Non-pigmented ciliary epithelial cell (primary cell): ENCODE results near the gene DHX58.

Experiments used
- DNase-seq: peaks from one replicate; pipeline ENCODE4 v3.0.0-alpha.2; 2010; ENCODE audit warnings: low read depth

Gene DHX58

DNA sequence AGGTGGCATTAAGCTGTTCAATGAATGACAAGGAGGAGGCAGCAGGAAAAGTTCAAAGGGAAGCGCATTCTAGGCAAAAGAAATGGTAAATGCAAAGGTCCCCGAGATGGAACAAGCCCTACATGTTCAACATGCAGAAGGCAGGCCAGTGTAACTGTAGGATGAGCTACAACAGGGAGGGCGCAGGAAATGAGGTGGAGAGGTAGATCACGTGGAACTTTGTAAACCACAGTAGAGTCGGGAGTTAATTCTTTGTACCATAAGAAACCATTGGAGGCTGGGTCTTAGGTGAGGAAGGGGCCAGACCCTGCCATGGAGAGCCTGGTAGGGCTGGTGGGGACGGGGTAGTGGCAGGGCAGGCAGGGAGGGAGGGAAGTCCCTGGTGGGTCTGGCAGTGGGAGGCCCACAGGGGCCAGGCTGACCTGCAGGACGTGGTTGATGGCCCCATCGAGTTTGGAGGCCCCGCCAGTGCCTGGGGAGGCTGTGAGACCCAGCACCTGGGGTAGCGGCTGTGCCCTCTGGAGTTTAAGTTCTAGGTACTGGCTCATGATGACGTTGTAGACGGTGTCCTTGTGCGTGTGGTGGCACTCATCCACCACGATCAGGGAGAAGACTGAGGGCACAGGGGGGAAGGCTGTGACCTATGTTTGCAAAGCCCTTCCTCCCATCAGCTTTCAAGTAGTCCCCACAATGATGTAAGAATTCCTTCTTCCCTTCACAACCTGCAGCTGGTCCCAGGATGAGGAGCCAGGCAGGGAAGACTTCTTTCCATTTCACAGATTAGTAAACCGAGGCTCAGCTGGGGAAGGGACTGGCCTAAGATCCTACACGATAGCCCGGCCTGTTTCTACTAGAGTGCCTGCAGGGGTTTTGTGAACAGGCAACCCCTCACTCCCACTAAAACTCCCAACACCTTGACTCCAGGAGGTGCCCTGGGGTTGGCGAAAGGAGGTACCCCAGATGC, 1.9 kb downstream of the DHX58 start:
- DNase-seq = no peak

DNA sequence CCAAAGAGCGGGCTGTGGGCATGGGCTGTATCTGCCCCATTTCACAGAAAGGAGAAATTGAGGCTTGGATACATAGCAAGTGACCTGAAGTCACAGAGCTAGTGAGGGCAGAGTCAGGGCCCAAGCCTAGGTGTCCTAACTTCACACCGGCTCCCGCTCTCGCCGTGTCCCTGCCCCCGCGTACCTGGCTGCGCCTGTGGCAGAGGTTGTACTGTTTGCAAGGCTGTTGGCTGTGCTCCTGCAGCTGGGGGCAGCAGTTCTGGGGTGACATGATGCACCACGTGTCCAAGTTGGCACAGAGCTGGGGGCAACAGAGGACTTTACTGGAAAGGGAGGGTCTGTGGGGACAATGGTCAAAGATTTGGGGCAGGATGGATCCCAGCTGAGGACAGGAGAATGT, 3.4 kb downstream of the DHX58 start:
- DNase-seq = no peak

DNA sequence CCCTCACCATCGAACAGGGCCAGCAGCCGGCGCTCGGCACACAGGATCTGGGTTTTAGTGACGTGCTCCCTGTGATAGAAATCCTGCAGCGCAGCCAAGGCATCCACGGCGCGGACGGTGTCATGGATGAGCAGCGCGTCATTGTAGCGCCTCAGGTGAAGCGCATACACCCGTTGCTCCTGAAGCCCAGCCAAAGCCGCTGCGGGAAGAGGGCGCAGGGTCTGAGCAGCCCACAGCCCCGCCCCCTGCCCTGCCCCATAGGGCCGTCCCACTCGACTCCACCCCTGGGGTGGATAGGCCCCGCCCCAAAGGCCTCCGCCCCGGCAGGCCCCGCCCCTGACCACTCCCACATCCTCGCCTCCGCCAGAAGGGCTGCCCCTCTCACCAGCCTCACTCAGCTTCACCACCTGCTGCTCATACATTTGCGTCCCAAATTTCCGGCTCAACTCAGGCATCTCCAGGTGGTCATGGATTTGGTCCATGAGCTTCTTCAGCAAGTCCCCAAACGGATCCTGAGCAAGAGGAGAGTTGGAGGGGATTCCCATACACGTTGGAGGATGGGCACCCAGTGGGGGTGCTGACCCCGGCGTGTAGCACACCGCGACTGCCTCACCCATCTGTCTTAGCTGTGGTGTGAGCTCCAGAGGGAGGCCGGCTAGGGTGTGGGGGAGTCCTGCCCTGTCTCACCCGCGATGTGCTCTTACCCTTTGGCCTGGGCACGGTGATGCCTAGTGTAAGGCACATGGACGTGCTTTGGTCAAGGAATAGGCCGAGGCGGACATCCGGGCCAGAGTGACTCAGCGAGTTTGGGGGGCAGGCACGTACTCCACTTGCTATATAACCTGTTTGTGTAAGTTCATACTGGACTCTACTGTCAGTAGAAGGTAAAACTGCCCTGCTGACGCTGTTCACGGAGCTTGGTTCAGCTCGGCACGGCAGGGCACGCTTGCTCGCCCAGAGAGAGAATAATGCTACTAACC, 4.6 kb downstream of the DHX58 start:
- no peak for DNase-seq

DNA sequence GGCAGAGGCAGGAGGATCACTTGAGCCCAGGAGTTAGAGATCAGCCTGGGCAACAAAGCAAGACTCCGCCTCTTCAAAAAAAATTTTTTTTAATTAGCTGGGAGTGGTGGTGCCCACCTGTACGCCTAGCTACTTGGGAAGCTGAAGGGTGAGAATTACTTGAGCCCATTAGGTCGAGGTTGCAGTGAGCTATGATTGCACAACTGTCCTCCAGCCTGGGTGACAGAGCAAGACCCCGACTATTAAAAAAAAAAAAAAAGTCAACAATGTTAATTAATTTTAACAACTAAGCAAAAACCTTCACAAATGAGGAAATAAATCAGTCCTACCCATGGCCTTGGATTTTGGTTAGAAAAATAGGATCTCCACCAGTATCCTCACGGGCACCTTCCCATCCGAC, 5.4 kb downstream of the DHX58 start:
- no peak for DNase-seq

DNA sequence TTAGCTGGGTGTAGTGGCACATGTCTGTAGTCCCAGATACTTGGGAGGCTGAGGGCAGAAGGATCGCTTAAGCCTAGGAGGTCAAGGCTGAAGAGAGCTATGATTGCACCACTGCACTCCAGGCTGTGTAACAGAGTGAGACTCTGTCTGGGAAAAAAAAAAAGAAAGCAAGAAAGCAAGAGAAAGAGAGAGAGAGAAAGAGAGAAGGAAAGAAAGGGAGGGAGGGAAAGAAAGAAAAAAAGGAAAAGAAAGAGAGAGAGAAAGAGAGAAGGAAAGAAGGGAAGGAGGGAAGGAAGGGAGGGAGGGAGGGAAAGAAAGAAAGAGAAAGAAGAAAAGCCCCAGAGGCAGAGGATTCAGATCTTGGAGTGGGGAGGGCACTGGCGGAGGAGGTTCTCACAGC, 6.5 kb downstream of the DHX58 start:
- DNase-seq = no peak

DNA sequence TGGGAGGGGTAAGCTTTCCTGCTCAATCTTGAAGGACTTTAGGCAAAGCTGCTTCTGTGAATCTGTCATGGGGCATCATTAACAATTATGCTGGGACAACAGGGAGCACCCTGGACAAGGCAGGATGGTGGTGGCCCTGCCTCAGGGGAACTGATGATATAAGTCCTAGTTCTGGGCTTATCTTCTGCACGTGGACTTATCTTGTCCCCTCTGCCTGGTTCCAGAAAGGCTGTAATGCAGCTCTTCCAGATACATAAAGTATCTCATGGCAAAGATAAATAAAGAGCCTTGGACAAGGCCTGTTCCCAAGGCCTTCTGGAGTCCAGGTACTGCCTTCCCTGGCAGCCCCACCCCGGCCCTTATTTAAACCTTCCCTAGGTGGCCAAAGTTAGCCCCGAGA, 8.2 kb downstream of the DHX58 start:
- no peak for DNase-seq

DNA sequence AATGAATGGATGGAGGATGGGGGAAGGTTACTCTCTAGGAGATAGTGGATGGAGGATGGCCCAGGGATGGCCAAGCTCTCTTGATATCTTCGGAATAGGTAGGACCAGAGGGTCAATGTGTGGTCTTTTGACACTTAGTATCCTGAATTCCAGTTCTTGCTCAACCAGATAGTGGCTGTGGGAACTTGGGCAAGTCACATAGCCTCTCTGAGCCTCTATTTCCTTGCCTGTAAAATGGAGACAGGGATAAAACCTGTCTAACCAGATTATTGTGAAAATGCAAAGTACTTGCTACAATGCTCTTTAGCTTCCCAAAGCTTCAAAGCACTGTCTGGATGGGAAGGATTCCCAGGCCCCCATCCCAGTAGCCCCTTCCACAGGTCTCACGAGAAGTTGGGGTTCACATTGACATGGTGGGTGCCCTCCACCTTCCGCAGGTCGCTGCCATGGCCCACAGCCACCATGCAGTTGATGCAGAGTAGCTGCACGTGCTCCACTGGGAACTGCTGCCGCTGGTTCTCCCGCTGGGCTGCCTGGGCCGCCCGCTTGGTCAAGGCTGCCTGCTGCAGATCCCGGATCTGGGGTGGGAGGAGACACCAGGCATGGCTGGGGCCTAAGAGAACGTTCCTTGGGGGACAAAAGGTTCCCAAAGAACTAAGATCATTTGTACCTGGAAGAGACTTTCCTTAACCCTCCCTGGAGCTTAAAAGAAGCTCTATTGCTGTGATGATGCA, 9.1 kb downstream of the DHX58 start:
- no peak for DNase-seq

DNA sequence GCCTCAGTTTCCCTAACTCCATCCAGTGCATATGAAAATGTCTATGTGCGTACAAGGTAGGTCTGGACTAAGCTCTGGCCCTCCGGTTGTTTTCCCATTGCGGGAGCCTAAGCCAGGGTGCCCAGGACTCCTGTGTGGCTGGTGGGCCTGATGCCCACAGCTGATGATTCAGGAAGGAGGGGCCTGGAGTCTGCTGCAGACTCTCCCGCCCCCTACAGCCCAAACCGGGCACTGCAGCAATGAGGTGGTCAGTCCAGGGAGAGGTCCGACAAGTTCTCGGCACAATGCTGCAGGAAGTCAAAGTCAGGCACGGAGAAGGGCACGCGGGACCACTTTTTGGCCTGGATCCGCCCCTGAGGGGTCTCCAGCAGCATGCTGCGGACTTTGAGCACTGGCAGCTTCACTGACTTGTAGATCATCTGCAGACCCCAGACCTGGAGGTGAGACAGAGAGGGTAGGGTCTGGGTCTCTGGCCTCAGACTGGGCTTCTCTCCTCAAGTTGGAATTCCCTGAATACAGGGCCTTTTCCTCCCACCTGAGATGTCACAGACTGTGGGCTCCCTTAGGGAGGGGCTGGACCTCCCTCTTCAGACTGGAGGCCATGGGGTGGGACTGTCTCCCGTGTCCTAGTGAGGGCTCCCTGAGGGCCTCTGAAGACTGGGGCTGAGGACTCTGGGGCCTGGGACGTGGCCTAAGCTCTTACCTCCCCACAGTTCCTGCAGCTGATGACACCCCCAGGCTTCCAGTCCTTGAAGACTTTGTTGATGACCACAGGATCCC, 10.8 kb downstream of the DHX58 start:
- peak; percentile 22 for DNase-seq

DNA sequence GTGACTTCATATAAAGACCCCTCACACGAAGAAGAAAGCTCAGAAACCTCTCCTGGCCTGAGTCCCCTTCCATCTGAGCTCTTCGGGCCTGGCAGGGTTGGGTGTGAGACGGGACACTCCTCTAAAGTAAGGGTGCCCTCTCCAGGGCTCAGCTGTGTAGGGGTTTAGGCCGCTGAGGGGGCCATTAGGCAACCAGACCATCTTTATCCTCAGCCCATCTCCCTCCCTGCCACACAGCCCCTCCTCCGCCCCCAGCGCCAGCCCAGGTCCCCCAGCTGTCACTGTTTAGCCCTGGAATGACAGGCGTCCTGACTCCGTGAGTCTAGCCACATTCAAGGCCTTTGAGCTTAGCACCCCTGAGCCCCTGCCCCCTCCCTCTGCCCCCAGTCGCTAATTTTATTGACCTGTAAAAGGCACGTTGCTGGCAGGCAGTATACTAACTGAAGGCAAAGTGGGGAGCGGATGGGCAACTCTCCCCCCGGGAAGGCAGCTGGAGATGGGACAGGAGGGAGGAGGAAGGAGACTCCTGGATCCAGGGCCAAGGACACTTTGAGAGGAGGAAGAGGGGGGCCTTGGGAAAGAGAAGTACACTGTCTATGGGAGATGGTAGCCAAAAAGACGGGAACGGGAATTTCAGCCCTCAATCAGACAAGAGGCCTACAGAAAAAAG, 13.6 kb downstream of the DHX58 start:
- DNase-seq = no peak

DNA sequence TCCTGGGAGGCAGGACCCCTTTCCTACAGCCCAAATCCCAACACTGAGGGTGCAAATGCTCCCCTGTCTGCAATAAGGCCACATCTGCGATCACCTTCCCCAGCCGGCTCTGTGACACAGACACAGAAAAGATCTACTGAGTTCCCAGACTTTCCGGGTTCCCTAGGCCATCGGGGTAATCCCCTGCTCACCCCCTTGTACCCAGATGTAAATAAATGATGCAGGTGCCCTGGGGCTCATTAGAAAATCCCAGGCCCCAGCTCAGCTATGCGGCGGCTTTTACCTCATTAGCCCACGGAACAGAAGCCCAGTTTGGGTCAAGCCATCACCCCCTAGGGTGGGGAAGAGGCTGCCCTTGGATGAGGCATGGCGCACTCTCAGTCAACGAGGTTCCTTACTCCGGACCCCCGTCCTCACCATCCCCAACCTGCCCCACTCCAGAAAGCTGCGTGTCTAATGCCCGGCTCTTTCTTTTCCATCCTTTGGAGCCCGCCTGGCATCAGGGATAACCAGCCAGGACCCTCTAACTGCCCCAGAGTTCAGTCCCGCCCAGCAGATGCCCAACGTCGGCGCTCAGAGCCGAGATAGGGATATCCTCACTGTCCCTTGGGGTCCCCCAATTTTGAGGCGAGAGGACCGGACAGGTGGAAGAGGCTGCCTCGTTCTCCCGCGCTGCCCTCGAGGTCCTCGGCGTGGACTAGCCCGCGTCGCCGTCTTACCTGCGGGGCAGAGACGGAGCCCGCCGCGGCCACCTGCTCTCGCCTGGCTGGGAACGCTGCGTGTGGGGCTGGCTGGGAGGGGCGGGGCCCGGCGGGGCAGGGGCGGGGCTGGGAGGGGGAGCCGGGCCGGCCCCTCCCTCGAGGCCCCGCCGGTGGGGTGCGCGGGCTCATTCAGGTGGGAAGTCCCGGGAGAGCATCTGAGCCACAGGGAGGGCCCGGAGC, 14.6 kb downstream of the DHX58 start, which contains the start of gene ZNF385C:
Gene ZNF385C (minus strand): TSS at position 783 of the 941 bp plus-strand sequence. CDS start 35,417 bp downstream, outside the sequence.
- no peak for DNase-seq

DNA sequence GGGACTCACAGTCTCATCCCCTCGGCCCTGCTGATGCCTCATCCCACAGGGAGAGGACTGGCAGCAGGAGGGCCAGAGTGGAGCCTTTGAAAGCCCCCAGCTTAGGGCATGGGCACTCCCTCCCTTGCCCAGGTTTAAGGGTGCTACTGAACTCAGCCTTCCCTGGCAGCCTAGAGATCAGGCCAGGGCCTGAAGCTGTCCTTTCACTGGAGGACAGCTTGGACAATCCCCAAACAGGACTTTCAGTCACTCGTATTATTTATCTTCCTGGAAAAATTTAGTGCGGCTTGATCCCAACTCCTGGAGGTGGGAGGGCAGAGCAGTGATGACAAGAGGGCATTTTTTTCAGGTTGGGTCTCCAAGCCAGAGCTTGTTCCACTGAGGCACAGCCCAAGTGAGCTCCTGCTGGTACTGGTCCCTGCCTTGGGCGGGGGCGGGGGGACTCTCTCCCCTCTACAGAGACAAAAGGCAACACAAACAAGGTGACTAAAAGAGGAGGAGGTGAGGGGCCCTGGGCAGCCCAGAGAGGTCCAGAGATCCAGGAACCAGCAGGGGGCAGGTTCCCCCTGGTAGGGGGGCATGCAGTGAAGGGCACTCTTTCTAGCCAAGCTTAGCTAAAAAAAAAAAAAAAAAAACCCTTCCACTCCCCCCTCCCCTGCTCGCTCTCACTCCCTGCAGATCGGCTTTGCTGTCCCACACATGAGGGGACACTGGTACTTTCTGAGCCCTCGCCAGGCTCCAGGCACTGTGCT, 16.0 kb downstream of the DHX58 start:
- no peak for DNase-seq

DNA sequence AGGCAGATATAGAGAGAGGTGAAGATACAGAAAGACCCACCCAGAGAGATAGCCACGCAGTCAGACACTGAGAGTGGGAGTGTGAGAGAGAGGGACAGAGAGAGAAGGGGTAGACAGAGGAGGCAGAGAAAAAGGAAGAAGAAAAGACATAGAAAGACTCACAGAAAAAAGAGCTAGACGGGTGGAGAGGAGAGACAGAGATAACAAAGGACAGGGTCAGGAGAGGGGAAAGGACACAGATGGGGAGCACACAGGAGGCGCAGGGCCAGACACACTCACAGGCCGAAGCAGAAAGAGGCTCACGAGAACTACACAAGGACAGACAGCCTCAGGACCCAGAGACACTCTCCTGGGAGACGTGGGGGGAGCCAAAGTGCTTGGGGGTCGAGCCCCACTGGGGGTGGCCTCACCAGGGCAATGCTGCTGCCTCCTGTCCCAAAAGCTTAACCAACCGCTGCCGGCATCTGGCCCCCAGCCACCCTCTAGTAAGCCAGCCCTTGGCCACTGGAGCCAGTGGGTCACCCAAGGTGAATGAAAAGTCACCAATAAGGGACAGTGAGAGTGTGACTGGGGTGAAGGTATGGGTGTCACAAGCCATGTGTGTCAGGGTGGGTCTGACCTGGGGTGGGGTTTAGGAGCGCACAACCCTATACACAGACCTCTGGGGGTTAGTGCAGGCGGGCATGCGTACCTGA, 18.0 kb downstream of the DHX58 start:
- DNase-seq = no peak

DNA sequence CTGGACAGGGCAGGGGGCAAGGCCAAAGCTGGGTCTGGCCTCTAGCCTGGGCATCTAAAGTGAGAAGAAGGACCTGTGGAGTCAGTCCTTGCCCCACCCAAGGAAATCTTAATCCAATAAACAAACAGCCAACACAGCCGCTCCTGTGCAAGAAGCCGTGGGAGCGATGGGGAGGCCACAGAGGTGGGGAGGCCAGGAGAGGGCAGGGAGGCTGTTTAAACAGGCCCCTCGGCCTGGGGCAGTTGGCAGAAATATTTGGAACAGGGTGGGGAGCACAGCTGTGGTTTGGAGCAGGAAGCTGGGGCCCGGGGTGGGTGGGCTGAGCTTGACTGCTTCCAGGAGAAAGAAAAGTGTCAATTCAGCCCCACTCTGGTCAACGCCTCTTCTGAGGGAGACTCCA, 19.6 kb downstream of the DHX58 start:
- DNase-seq = no peak

DNA sequence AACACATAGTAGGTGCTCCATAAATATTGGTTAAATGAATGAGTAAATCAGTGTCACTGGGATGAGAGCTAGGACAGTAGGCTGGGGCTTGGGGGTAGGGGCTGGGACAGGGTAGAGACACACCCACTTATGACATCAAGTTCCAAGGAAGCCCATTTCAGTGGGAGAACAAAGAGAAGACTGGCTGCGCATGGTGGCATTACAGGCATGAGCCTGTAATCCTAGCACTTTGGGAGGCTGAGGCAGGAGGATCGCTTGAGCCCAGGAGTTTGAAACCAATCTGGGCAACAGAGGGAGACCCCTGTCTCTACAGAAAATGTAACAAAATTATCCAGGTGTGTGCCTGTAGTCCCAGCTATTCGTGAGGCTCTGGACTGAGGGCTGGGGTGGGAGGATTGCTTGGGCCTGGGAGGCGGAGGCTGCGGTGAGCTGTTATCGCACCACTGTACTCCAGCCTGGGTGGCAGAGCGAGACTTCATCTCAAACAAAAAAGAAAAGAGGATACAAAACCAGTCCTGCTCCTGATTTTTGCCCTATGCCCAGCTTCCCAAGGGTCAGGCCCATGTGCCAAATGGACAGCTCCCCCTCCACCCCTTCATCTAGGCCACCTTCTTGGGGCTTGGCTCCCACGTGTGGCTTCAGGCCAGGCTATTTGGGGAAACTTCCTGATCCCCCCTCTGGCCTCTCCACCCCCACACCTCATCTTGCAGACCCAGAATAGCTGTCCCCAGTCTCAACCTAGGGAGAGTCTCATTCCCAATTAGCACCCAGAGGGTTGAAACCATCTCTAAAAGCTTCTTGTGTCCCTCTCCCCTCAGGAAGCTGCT, 21.3 kb downstream of the DHX58 start:
- no peak for DNase-seq

DNA sequence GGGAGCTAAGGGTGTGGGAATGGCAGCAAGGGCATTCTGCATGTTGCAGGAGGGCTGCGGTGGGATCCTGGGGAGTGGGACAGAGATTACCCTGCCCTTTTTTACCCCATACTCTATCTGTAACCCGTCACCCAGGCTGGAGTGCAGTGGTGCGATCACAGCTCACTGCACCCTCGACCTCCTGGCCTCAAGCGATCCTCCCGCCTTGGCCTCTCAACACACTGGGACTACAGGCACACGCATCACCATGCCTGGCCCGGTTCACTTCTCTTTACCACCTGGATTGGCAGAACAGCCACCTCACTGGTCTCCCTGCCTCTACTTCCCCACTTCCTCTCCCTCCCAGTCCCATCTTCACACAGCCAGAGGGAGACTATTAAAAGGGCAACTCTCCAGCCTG, 23.8 kb downstream of the DHX58 start:
- no peak for DNase-seq

DNA sequence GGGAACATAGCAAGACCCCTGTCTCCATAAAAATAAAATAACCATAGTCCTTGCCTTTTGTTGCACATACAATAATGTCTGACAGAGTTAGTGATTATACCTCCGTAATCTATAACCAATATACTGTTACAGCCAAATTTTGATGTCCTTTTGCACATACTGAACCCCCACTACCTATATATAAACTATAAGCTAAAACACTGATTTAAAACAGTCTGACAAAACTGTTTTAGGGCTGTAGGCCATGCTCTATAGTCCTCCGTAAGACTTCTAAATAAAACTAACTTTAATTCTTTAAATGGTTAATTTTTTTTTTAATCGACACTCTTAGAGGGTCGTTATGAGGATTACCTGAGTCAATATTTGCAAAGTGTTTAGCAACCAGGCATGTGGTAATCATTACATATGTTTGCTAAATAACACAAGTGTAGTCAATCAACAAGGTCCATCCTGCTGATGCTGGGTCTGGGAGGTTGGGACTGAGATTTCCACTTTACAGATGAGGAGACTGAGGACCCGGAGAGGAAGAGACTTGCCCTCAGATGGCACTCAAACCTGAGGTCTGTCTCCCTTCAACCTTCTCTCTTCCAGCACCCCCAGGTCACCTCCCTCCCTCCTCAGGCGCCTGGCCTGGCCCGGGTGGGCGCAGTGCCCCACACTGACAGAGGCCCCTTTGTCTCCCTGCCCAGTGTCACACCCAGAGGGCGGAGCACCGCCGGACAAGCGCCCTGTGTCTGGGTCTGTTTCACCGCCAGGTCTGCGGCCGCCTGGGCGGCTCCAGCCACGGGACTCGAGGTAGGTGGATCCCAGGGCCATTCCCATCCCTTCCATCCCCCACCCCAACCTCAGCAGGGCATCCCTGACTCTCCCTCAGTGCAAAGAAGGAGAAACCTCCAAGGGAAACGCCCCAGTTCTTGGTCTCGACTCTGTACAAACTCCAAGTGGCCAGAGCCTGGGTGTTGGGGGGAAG, 24.5 kb downstream of the DHX58 start:
- DNase-seq = no peak
